Glomerular visceral epithelial cell (primary cell): ENCODE measurements around the gene HBP1.
A peak's percentile ranks its signal among the peaks of the same experiment; 100 is the strongest.
"Not testable (repeated sequence)": the region's sequence is repeated elsewhere in the genome, so short reads cannot be mapped to it uniquely, and the experiment has no call there.

Experiments
- DNase-seq: peaks from one replicate; pipeline ENCODE4 v3.0.0-alpha.2; 2016; ENCODE audit errors: extremely low spot score

Gene HBP1

GRCh38 chr7:107154826-107155225 is 14.0 kb upstream of the HBP1 start:
- no peak for DNase-seq

- DNase-seq = not testable (repeated sequence)
These were observed 13.1 kb upstream of the HBP1 start for GRCh38 chr7:107155726-107156125.

- DNase-seq = no peak
These were observed 11.7 kb upstream of the HBP1 start for GRCh38 chr7:107157091-107157490.

GRCh38 chr7:107158028-107158427 is 10.8 kb upstream of the HBP1 start:
- no peak for DNase-seq

- DNase-seq = no peak
These were observed 8.4 kb upstream of the HBP1 start for GRCh38 chr7:107160389-107160788.

GRCh38 chr7:107161415-107161814 is 7.4 kb upstream of the HBP1 start:
- no peak for DNase-seq

GRCh38 chr7:107162475-107162874 is 6.3 kb upstream of the HBP1 start:
- DNase-seq = no peak

GRCh38 chr7:107164092-107164491 is 4.7 kb upstream of the HBP1 start:
- no peak for DNase-seq

- no peak for DNase-seq
These were observed 3.5 kb upstream of the HBP1 start for GRCh38 chr7:107165341-107165740.

- DNase-seq = no peak
These were observed 1.9 kb upstream of the HBP1 start for GRCh38 chr7:107166736-107167426.

- DNase-seq = peak; percentile 72
These were observed 1.1 kb upstream of the HBP1 start for GRCh38 chr7:107167483-107168232.

GRCh38 chr7:107169120-107170050 is 582 bp downstream of the HBP1 start:
- DNase-seq = peak; percentile 94

- DNase-seq = no peak
These were observed 1.5 kb downstream of the HBP1 start for GRCh38 chr7:107170051-107170915.

GRCh38 chr7:107171496-107171895 is 2.7 kb downstream of the HBP1 start:
- no peak for DNase-seq

- DNase-seq = no peak
These were observed 3.7 kb downstream of the HBP1 start for GRCh38 chr7:107172276-107173032.

GRCh38 chr7:107173191-107173590 is 4.4 kb downstream of the HBP1 start:
- DNase-seq = no peak

- no peak for DNase-seq
These were observed 5.0 kb downstream of the HBP1 start for GRCh38 chr7:107173691-107174406.

GRCh38 chr7:107179326-107180164 is 10.7 kb downstream of the HBP1 start:
- DNase-seq = peak; percentile 54

GRCh38 chr7:107180378-107180777 is 11.6 kb downstream of the HBP1 start:
- DNase-seq = peak; percentile 65
